Astrocyte (in vitro differentiated cells and primary cell): ENCODE results near the gene CCL26. TPM values are rescaled to one million over a fixed set of nuclear protein-coding genes. Genes with fewer than 3 reads are reported as not detected.

Experiments
- DNase-seq: peaks from one replicate; pipeline ENCODE4 v3.0.0-alpha.2; 2010; ENCODE audit warnings: low read depth
- FAIRE-seq: peaks from 2 replicates; lab custom pipeline; 2011; peaks lifted over from hg19 to GRCh38; lab: Jason Lieb, UNC
- H2AFZ ChIP-seq: 2 replicates; pipeline ENCODE4 v1.6.0; 2012; ENCODE audit warnings: low read depth, low read length, inconsistent platforms
- H3K27ac ChIP-seq: 2 replicates; pipeline ENCODE4 v1.5.1; 2011; ENCODE audit warnings: low read depth, low read length, inconsistent platforms
- H3K27me3 ChIP-seq: 2 replicates; pipeline ENCODE4 v1.6.0; 2011; ENCODE audit warnings: low read length, inconsistent platforms; ENCODE audit not compliant: insufficient read depth
- H3K36me3 ChIP-seq: 2 replicates; pipeline ENCODE4 v1.5.1; 2011; ENCODE audit warnings: low read length, inconsistent platforms; ENCODE audit not compliant: insufficient read depth
- H3K4me1 ChIP-seq: 2 replicates; pipeline ENCODE4 v1.5.1; 2011; ENCODE audit warnings: low read length, inconsistent platforms; ENCODE audit not compliant: insufficient read depth
- H3K4me2 ChIP-seq: 2 replicates; pipeline ENCODE4 v1.6.0; 2012; ENCODE audit warnings: low read length, inconsistent platforms
- H3K4me3 ChIP-seq: 2 replicates; pipeline ENCODE4 v1.5.1; 2011; ENCODE audit warnings: low read depth, mild to moderate bottlenecking, low read length, inconsistent platforms; ENCODE audit not compliant: insufficient read depth
- H3K79me2 ChIP-seq: 2 replicates; pipeline ENCODE4 v1.6.0; 2012; ENCODE audit warnings: mild to moderate bottlenecking, low read length, inconsistent platforms; ENCODE audit not compliant: insufficient read depth
- H3K9ac ChIP-seq: 2 replicates; pipeline ENCODE4 v1.6.0; 2012; ENCODE audit warnings: mild to moderate bottlenecking, low read length, inconsistent platforms
- H3K9me3 ChIP-seq: 2 replicates; pipeline ENCODE4 v1.5.1; 2012; ENCODE audit warnings: low read depth, mild to moderate bottlenecking, low read length, inconsistent platforms; ENCODE audit not compliant: insufficient read depth
- H4K20me1 ChIP-seq: 2 replicates; pipeline ENCODE4 v1.6.0; 2012; ENCODE audit warnings: low read length, inconsistent platforms; ENCODE audit not compliant: insufficient read depth
- H3K27ac Mint-ChIP-seq: one replicate; pipeline ENCODE4 v1.8.0; 2021; ENCODE audit warnings: mild to moderate bottlenecking, mixed read lengths; ENCODE audit not compliant: unreplicated experiment
- H3K27me3 Mint-ChIP-seq: one replicate; pipeline ENCODE4 v1.8.0; 2021; ENCODE audit warnings: low read depth, mixed read lengths; ENCODE audit not compliant: unreplicated experiment
- H3K36me3 Mint-ChIP-seq: one replicate; pipeline ENCODE4 v1.8.0; 2021; ENCODE audit warnings: low read depth, mixed read lengths; ENCODE audit not compliant: unreplicated experiment
- H3K4me1 Mint-ChIP-seq: one replicate; pipeline ENCODE4 v1.8.0; 2021; ENCODE audit warnings: low read depth, mixed read lengths; ENCODE audit not compliant: unreplicated experiment
- H3K4me3 Mint-ChIP-seq: one replicate; pipeline ENCODE4 v1.8.0; 2021; ENCODE audit warnings: mild to moderate bottlenecking, moderate library complexity, mixed read lengths; ENCODE audit not compliant: unreplicated experiment
- H3K9me3 Mint-ChIP-seq: one replicate; pipeline ENCODE4 v1.8.0; 2021; ENCODE audit warnings: mild to moderate bottlenecking, mixed read lengths; ENCODE audit not compliant: unreplicated experiment
- EZH2 ChIP-seq: IDR thresholded peaks from 2 replicates; pipeline ENCODE4 v1.6.1; 2012; ENCODE audit warnings: mild to moderate bottlenecking, low read length, inconsistent platforms; ENCODE audit not compliant: insufficient read depth
- total RNA-seq: library from RNA; stranded (reverse); gene quantifications from 2 replicates; pipeline ENCODE4 v1.2.1, GENCODE V29; 2021
- TF ChIP-seq, protein P1 (sequence below): IDR thresholded peaks from 2 replicates; pipeline ENCODE4 v1.5.1; 2011; ENCODE audit warnings: low read depth, mild to moderate bottlenecking, inconsistent platforms, low read length, moderate library complexity; ENCODE audit not compliant: insufficient read depth

CCL26 gene
- total RNA-seq, 1 donor from 2014 or later = not detected

- H3K36me3 ChIP-seq = no peaks in the 10 kb centered on the region
- H3K27ac ChIP-seq = peak overlapping the region; percentile 56
- H4K20me1 ChIP-seq = no peaks in the 10 kb centered on the region
- H3K9me3 Mint-ChIP-seq = no peaks in the 10 kb centered on the region
- peak overlapping the region; percentile 100 for H3K4me2 ChIP-seq
- peak overlapping the region; percentile 92 for H3K9ac ChIP-seq
- peaks cover 22% of the 10 kb centered on the region for H3K4me1 ChIP-seq
- peak overlapping the region; percentile 98 for H2AFZ ChIP-seq
- no peaks in the 10 kb centered on the region for H3K36me3 Mint-ChIP-seq
- H3K4me3 ChIP-seq = peak overlapping the region; percentile 91
- H3K27ac Mint-ChIP-seq = no peak overlapping the region
- H3K79me2 ChIP-seq = peaks cover 3% of the 10 kb centered on the region
- peak overlapping the region; percentile 92 for H3K4me3 Mint-ChIP-seq
- H3K9me3 ChIP-seq = no peaks in the 10 kb centered on the region
- DNase-seq (no peak), FAIRE-seq (no peak)
- TF ChIP-seq, protein P1, sequence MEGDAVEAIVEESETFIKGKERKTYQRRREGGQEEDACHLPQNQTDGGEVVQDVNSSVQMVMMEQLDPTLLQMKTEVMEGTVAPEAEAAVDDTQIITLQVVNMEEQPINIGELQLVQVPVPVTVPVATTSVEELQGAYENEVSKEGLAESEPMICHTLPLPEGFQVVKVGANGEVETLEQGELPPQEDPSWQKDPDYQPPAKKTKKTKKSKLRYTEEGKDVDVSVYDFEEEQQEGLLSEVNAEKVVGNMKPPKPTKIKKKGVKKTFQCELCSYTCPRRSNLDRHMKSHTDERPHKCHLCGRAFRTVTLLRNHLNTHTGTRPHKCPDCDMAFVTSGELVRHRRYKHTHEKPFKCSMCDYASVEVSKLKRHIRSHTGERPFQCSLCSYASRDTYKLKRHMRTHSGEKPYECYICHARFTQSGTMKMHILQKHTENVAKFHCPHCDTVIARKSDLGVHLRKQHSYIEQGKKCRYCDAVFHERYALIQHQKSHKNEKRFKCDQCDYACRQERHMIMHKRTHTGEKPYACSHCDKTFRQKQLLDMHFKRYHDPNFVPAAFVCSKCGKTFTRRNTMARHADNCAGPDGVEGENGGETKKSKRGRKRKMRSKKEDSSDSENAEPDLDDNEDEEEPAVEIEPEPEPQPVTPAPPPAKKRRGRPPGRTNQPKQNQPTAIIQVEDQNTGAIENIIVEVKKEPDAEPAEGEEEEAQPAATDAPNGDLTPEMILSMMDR = no peak
- no peak for TF ChIP-seq EZH2
- H3K4me1 Mint-ChIP-seq = peaks cover 7% of the 10 kb centered on the region
- H3K27me3 Mint-ChIP-seq = peaks cover 3% of the 10 kb centered on the region
- H3K27me3 ChIP-seq = no peaks in the 10 kb centered on the region
Measured at GRCh38 chr7:75737856-75738603, 34.0 kb downstream of the CCL26 start.

DNA sequence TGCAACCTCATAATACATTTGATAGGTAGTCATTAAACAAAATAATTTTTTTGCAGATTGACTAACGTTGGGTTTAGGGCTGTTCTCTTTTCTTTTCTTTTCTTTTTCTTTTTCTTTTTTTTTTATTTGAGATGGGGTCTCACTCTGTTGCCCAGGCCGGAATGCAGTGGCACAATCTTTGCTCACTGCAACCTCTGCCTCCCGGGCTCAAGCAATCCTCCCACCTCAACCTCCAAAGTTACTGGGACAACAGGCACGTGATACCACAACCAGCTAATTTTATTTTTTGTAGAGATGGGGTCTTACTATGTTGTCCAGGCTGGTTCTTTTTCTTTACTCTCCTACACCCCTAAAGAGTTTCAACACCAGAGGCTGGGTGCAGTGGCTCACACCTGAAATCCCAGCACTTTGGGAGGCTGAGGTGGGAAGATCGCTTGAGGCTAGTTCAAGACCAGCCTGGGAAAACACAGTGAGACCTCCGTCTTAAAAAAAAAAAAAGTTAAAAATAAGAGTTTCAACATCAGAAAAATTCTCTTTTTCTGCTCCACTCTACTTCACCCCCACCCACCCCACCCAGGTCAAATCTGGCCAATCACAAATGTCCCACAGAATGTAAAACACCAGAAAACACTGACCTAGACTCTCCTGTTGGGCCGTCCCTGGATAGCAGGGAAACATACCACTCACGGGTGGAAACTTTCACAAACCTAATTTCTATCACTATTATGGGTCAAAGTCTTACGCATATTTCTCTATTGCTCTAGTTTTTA, 36.2 kb downstream of the CCL26 start:
- TF ChIP-seq, protein P1 = no peak
- TF ChIP-seq EZH2 = no peak
- Histone ChIP-seq H3K4me1 (peaks cover 31% of the 10 kb centered on the region), H3K79me2 (peaks cover 3% of the 10 kb centered on the region), H3K9me3 (no peaks in the 10 kb centered on the region), H3K27me3 (no peaks in the 10 kb centered on the region), H4K20me1 (no peaks in the 10 kb centered on the region), H2AFZ (no peak overlapping the region), H3K4me2 (no peak overlapping the region), H3K9ac (no peak overlapping the region), H3K36me3 (no peaks in the 10 kb centered on the region), H3K4me3 (no peak overlapping the region), H3K27ac (no peak overlapping the region)
- DNase-seq (no peak), FAIRE-seq (no peak)
- Mint-ChIP-seq H3K4me1 (peaks cover 11% of the 10 kb centered on the region), H3K4me3 (no peak overlapping the region), H3K9me3 (peaks cover 2% of the 10 kb centered on the region), H3K27ac (no peak overlapping the region), H3K36me3 (no peaks in the 10 kb centered on the region), H3K27me3 (peaks cover under 1% of the 10 kb centered on the region)
